ENCODE data around the gene TTC9B. TPM values are rescaled to one million over a fixed set of nuclear protein-coding genes. Genes with fewer than 3 reads are reported as not detected.

The TTC9B gene
- total and polyA plus RNA-seq, 2 of the 13 experiments (the other 11 are each of a cell fraction or from before 2014, with no cell fraction given): not detected

DNA sequence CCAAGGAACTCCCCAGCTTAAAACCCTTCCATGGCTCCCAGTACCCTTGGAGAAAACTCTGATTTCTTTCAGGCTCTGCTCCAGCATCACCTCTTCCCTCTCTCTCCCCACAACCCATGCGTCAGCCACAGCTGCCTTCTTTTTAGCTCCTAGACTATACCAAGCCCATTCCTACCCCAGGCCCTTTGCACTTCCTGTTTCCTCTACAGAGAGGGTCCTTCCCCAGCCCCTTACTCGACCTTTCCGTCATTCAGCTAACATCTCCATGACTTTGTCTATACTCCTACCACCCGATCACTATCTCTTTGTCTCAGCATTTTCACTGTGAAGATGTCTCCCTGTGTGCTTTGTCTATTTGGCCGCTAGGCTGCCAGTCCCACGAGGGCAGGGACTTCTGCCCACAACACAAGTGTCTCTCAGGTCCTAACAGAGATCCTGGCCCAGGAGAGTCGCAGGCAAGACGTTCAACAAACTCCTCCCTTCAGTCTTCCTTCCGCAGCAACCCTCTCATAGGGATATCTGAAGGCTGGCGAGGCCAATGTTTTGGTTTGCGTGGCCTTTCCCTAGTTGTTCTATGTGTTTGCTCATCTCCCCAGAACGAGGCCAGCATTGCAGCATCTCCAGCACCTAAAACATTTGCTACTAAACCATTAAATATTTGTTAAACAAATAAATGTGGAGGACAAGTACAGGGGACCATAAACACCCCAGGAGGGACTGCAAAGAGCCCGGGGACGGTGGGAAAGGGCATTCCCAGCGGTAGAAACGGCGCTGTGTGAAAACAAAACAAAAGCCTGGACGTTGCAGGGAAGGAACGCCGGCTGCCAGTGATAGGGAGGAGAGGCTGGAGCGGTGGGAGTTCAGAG, 7.5 kb upstream of the TTC9B start (continued):
- TF ChIP-seq, protein P1, sequence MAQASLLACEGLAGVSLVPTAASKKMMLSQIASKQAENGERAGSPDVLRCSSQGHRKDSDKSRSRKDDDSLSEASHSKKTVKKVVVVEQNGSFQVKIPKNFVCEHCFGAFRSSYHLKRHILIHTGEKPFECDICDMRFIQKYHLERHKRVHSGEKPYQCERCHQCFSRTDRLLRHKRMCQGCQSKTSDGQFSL (CRISPR knock-in tag; IDR thresholded peaks at IDR 0.05): no peak
- TF ChIP-seq, protein P2, sequence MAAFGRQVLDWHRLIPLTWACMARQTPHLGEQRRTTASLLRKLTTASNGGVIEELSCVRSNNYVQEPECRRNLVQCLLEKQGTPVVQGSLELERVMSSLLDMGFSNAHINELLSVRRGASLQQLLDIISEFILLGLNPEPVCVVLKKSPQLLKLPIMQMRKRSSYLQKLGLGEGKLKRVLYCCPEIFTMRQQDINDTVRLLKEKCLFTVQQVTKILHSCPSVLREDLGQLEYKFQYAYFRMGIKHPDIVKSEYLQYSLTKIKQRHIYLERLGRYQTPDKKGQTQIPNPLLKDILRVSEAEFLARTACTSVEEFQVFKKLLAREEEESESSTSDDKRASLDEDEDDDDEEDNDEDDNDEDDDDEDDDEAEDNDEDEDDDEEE (CRISPR knock-in tag; IDR thresholded peaks at IDR 0.05): 0 out of 2 replicates have a peak, but pooled peaks have one; percentile 26
- no peak for TF ChIP-seq HNF4G (IDR thresholded peaks at IDR 0.05; ENCODE audit: borderline replicate concordance, low read depth, low read length)
- TF ChIP-seq HNF4G (CRISPR knock-in tag; IDR thresholded peaks at IDR 0.05; ENCODE audit: borderline replicate concordance, low read depth): no peak
- no peak for TF ChIP-seq LCORL (IDR thresholded peaks at IDR 0.05)
- no peak for TF ChIP-seq LCORL (CRISPR knock-in tag; IDR thresholded peaks at IDR 0.05)
- TF ChIP-seq ZFP82 (CRISPR knock-in tag; IDR thresholded peaks at IDR 0.05; ENCODE audit: borderline replicate concordance): no peak
- TF ChIP-seq NAIF1 (CRISPR knock-in tag; IDR thresholded peaks at IDR 0.05; ENCODE audit: borderline replicate concordance): no peak
- no peak for TF ChIP-seq MAF1 (CRISPR knock-in tag; IDR thresholded peaks at IDR 0.05; ENCODE audit: borderline replicate concordance)
- TF ChIP-seq ZNF543 (CRISPR knock-in tag; IDR thresholded peaks at IDR 0.05): peak; percentile 15; the same call in 1 of the 2 replicates
- TF ChIP-seq, protein P3, sequence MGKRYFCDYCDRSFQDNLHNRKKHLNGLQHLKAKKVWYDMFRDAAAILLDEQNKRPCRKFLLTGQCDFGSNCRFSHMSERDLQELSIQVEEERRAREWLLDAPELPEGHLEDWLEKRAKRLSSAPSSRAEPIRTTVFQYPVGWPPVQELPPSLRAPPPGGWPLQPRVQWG (CRISPR knock-in tag; IDR thresholded peaks at IDR 0.05; ENCODE audit: borderline replicate concordance, low read depth): no peak
- 0 out of 2 replicates have a peak, but pooled peaks have one; percentile 51 for TF ChIP-seq JUN (CRISPR knock-in tag; IDR thresholded peaks at IDR 0.05)
- TF ChIP-seq ZNF747 (CRISPR knock-in tag; IDR thresholded peaks at IDR 0.05; ENCODE audit: borderline replicate concordance): no peak
- TF ChIP-seq, protein P4, sequence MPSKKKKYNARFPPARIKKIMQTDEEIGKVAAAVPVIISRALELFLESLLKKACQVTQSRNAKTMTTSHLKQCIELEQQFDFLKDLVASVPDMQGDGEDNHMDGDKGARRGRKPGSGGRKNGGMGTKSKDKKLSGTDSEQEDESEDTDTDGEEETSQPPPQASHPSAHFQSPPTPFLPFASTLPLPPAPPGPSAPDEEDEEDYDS (CRISPR knock-in tag; IDR thresholded peaks at IDR 0.05): no peak
- TF ChIP-seq YY1 (IDR thresholded peaks at IDR 0.05; ENCODE audit: insufficient read depth, insufficient replicate concordance, low read depth, low read length): no peak
- TF ChIP-seq HNRNPK (IDR thresholded peaks at IDR 0.05; ENCODE audit: low read depth, low read length, poor library complexity, severe bottlenecking): no peak
- TF ChIP-seq ZMYM3 (CRISPR knock-in tag; IDR thresholded peaks at IDR 0.05): peak; percentile 93
- TF ChIP-seq PCBP2 (optimal IDR thresholded peaks at IDR 0.05; ENCODE audit: low read depth, low read length, poor library complexity, severe bottlenecking): no peak
- no peak for TF ChIP-seq ZNF75D (CRISPR knock-in tag; IDR thresholded peaks at IDR 0.05; ENCODE audit: borderline replicate concordance)
- TF ChIP-seq, protein P5, sequence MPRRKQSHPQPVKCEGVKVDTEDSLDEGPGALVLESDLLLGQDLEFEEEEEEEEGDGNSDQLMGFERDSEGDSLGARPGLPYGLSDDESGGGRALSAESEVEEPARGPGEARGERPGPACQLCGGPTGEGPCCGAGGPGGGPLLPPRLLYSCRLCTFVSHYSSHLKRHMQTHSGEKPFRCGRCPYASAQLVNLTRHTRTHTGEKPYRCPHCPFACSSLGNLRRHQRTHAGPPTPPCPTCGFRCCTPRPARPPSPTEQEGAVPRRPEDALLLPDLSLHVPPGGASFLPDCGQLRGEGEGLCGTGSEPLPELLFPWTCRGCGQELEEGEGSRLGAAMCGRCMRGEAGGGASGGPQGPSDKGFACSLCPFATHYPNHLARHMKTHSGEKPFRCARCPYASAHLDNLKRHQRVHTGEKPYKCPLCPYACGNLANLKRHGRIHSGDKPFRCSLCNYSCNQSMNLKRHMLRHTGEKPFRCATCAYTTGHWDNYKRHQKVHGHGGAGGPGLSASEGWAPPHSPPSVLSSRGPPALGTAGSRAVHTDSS (CRISPR knock-in tag; conservative IDR thresholded peaks at IDR 0.05): no peak
- TF ChIP-seq REL (CRISPR knock-in tag; conservative IDR thresholded peaks at IDR 0.05): no peak
- TF ChIP-seq, protein P6, sequence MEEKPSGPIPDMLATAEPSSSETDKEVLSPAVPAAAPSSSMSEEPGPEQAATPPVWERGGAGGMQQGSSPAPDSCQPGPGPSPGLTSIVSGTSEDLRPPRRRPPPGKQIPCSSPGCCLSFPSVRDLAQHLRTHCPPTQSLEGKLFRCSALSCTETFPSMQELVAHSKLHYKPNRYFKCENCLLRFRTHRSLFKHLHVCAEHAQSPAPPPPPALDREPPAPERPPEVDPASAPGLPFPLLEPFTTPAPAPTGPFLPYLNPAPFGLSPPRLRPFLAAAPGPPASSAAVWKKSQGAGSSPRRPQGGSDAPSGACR (CRISPR knock-in tag; IDR thresholded peaks at IDR 0.05): 0 out of 2 replicates have a peak, but pooled peaks have one; percentile 14
- TF ChIP-seq RARG (CRISPR knock-in tag; IDR thresholded peaks at IDR 0.05; ENCODE audit: low read depth): peak; percentile 34; the same call in 1 of the 2 replicates
